GM21381 (cell line): Measurements from ENCODE around the gene GRHL1.
"Not testable (repeated sequence)": the region's sequence is repeated elsewhere in the genome, so short reads cannot be mapped to it uniquely, and the experiment has no call there.

ENCODE experiments used
- ATAC-seq: cut with Tn5 transposase; IDR thresholded peaks from one replicate; pipeline ENCODE4 v1.9.1; 2021; ENCODE audit warnings: mild to moderate bottlenecking, moderate library complexity; ENCODE audit not compliant: unreplicated experiment

Gene GRHL1

DNA sequence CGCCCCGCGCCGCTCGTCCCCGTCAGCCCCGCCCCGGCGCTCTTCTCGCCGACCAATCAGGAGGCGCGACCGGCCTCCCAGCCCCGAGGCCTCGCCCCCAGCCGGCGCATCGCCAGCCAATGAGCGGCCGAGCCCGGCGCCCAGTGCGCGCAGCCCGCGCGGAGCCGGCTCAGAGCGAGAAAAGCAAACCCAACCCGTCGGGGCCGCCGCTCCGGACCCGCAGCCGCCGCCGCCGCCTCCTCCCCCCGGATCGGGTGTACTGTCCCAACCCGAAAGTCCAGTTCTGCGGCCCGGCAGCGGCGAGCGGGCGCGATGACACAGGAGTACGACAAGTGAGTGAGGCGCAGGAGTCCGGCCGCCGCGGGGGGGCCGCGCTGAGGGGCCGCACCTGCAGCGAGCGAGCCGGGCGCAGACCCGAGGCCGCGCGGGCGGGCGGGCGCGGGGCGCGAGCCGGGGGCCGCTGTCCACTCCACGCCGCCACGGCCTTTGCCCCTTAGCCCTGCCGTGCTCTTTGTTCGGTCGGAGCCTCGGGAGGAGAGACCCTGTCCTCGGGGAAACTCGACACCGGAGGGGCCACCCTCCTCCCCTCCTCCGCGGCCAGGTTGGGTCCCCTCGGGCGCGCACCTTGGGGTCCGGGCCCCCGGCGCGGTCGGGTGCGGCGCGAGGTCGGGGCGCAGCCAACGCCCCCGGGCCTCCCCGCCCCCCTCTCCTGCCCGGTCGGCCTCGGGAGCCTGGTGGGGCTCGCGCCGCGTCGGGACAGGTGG, at the start of gene GRHL1:
Gene GRHL1, plus strand, starts transcription at position 172 of the 764 bp plus-strand sequence. Its CDS starts 141 bp downstream, at position 313.
- peak; percentile 93 for ATAC-seq

GRCh38 chr2:9905413-9905812, 46.1 kb upstream of the GRHL1 start:
- ATAC-seq, result no peak

DNA sequence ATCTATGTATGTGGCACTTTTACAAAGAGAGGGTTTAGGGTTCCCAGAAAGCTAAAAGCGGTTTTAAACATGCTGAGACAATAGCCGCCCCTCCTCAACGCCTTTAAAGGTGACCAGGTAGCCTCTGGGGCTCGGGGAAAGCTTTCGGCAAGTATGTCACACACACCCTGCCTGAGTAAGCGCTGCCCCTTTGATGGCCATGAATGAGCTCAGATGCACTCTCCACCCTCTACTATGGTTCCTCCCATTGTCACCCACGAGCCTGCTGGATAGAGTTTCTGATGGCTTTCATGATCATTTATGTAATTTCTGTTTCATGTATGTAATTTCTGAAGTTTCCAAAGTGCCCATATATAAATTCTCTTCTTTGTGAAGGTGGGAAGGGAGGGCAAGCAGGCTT, 44.1 kb upstream of the GRHL1 start:
- no peak for ATAC-seq

GRCh38 chr2:9908639-9909038, 42.9 kb upstream of the GRHL1 start:
- no peak for ATAC-seq

DNA sequence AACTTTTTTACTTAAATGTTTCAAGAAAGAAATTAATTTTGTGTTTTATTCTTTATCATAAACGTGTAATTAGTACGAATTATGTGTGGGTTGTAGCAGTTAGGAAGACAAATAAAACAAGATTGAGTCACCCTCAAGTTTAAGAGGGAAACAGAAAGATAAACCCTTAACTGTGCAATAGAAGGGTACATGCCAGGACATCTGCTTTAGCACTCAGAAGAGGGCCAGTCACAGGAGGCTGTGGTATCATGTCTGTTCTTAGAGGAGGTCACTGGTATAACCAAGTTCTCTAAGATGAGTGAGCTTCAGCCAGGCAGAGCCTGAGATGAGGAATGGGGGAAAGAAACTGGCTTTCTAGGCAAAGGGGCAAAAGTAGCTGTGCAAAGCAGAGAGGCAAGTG, 42.4 kb upstream of the GRHL1 start:
- ATAC-seq, result no peak

DNA sequence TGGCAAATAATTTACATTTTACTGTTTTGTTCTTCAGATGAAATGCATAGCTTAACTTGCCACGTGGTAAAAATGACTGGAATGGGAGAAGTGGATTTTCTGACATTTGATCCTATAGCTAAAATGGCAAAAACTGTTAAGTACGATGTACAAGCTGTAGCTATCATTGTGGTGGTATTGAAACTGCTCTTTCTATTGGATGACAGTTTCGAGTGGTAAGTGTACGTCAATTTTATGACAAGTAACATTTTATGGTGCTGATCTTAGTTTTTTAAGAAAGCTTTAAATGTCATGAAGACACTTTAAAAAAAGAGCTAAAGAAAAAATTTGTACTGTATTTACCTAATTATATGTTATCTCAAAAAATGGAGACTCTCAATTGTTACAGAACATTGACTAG, 40.8 kb upstream of the GRHL1 start:
- ATAC-seq, result no peak

GRCh38 chr2:9912468-9912867, 39.0 kb upstream of the GRHL1 start:
- no peak for ATAC-seq

DNA sequence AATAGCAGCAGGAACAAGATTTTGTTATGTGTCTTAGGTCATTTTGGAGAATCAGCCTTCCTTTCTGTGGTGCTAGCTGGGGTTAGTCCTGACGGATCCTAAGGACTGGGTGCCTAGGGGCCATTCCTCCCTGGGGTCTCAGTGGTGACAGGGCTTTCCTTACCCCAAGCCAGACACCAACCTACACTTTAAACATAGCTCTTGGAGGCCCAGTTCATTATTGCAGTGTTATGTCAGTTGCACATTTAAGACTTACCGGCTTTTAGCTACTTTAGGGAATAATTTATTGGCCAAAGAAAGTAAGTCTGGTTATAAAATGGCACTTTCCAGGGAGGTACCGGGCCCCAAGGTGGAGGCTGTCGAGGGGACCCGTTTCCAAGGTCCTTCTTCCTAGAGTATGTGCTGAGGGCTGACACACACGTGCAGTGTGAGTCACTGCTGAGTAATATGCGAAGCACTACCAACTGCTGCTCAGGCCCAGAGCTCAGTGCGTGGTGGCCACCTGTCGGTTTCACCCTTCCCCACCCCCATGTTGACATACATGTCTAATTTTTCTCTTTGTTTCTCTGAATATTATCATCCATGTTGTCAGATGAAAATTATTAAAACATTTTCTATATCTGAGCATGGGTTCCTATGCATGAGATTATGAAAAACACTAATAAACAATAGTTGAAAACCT, 37.0 kb upstream of the GRHL1 start:
- ATAC-seq, result peak; percentile 99

GRCh38 chr2:9918275-9918674, 33.2 kb upstream of the GRHL1 start:
- no peak for ATAC-seq

GRCh38 chr2:9919512-9919911, 32.0 kb upstream of the GRHL1 start:
- ATAC-seq, result no peak

DNA sequence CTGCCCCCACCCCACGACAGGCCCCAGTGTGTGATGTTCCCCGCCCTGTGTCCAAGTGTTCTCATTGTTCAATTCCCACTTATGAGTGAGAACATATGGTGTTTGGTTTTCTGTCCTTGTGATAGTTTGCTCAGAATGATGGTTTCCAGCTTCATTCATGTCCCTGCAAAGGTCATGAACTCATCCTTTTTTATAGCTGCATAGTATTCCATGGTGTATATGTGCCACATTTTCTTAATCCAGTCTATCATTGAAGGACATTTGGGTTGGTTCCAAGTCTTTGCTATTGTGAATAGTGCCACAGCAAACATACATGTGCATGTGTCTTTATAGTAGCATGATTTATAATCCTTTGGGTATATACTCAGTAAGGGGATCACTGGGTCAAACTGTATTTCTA, 24.5 kb upstream of the GRHL1 start:
- not testable (repeated sequence) for ATAC-seq

DNA sequence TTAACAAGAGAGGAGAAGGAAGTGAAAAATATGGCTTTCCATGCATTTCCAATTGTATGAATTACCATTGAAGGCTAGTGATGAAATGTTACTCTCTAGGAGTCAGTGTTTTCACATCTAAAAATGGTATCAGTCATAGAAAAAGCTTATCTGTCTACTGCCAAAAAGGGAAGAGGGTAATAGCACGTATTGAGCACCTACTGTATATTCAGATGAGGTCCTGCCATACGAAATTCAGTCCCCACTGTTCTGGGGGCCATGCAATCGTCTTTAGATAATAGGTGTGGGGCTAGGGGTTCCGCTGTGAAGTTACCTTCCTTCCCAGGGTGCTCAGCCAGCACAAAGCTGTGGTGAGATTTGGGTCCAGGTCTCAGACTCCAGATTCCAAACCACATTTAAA, 14.2 kb upstream of the GRHL1 start:
- ATAC-seq, result no peak

- ATAC-seq, result no peak
Observed at GRCh38 chr2:9937968-9938367, 13.5 kb upstream of the GRHL1 start.

DNA sequence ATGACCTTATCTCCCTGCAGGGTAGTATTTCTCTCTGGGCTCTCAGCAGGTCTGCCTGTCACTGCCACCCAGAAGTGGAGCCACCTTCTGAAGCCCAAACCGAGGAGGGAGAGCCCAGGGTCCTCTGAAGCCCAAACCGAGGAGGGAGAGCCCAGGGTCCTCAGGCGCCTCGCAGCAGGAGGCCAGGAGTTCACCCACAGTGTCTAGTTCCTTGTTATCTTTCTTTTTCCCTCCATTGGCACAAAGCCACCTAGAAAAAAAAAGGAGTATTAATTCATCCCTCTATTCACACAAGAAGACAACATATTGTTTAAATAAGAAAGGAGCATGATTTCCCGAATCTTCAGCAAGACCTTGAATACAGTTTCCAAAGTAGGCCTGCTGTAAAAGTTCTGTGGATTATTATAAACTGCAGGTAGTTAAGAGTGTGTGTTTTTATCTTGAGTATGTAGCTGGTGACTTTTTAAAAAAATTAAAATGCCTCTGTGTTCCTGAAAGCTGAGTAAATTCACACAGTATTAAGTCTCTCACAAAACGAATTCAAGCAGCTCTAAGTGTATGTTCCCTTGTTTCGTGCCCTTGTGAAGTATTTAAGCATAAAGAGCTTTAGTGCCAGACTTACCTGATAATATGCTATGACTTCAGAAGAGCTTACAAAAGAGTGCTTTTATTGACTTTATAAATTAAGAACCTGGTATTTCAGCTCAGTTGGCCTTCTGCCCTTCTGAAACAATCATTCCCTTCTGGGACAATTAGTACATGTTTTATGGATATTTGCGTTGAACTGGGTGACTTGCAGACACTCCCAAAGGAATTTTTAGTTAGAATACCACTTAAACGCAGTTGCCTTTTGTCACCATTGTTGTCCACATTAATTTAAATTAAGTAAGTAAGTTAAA, 11.7 kb upstream of the GRHL1 start:
- ATAC-seq, result no peak

GRCh38 chr2:9941196-9941995, 10.1 kb upstream of the GRHL1 start:
- ATAC-seq, result no peak

GRCh38 chr2:9941996-9942390, 9.5 kb upstream of the GRHL1 start:
- no peak for ATAC-seq

- ATAC-seq, result no peak
Observed at GRCh38 chr2:9944330-9944758, 7.1 kb upstream of the GRHL1 start.

DNA sequence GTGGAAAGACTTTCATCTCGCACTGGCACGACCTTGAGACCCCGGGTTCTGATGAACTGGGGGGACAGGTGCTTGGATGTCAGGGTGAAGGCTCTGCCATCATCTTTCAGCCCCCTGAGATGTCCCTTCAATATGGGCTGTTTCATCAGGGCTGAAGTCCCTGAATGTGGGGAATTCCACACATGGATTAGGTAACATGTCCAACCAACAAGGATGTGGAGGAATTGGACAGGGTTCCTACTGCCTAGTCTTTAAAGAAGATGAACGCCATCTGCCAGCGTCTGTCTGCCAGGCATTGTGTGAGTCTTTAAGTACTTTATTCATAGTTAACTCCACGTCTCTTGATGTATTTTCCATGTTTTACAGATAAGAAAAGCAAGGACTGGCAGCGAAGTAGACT, 5.9 kb upstream of the GRHL1 start:
- ATAC-seq, result no peak

DNA sequence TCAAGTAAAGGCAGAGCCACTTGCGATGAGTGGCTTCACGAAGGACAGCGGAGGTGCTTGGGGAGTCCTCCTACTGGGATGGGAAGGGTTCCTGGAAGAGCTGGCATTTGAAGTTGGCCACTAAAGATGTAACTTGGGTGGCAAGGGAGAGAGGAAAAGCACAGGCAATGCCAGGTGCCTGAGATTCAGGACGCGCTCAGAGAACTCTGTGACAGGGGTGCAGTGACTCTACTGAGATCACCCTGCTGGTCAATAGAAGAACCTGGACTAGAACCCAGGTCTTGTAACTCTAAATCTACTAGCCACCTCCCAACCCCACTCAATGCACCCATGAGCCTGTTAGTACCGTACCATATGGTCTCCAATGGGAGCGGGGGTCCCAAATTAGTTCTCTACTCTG, 5.4 kb upstream of the GRHL1 start:
- ATAC-seq, result no peak

DNA sequence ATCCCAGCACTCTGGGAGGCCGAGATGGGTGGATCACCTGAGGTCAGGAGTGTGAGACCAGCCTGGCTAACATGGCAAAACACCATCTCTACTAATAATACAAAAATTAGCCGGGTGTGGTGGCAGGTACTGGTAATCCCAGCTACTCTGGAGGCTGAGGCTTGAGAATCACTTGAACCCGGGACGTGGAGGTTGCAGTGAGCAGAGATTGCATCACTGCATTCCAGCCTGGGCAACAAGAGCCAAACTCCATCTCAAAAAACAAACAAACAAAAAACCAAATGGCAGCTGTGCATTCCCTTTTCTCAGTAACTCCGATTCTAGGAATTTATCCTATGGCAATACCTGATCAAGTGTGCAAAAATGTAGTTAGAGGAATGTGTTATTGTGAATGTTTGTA, 4.7 kb upstream of the GRHL1 start:
- no peak for ATAC-seq

- no peak for ATAC-seq
Observed at GRCh38 chr2:9948721-9949120, 2.8 kb upstream of the GRHL1 start.
